Neuronal stem cell (in vitro differentiated cells): ENCODE measurements around the gene TLR1.

ENCODE experiments used
- DNase-seq: peaks from one replicate; pipeline ENCODE4 v3.0.0-alpha.2; 2013; ENCODE audit warnings: low spot score
- H2AFZ ChIP-seq: one replicate; pipeline ENCODE4 v1.6.1; 2013; ENCODE audit warnings: mild to moderate bottlenecking, low read length, inconsistent platforms
- H2AK5ac ChIP-seq: 2 replicates; pipeline ENCODE4 v1.6.1; 2013; ENCODE audit warnings: low read depth, mild to moderate bottlenecking, inconsistent platforms, low read length, moderate library complexity, mixed read lengths
- H2BK120ac ChIP-seq: 2 replicates; pipeline ENCODE4 v1.6.1; 2013; ENCODE audit warnings: low read depth, mild to moderate bottlenecking, inconsistent platforms, low read length, moderate library complexity, mixed read lengths
- H2BK12ac ChIP-seq: one replicate; pipeline ENCODE4 v1.6.1; 2013; ENCODE audit warnings: low read length, inconsistent platforms
- H2BK15ac ChIP-seq: 2 replicates; pipeline ENCODE4 v1.6.1; 2013; ENCODE audit warnings: mild to moderate bottlenecking, low read length, inconsistent platforms, mixed read lengths
- H2BK5ac ChIP-seq: one replicate; pipeline ENCODE4 v1.6.1; 2013; ENCODE audit warnings: inconsistent platforms, mild to moderate bottlenecking, low read length, moderate library complexity
- H3K14ac ChIP-seq: one replicate; pipeline ENCODE4 v1.6.1; 2013; ENCODE audit warnings: low read length, inconsistent platforms
- H3K18ac ChIP-seq: 2 replicates; pipeline ENCODE4 v1.6.1; 2013; ENCODE audit warnings: low read length, inconsistent platforms
- H3K23ac ChIP-seq: 2 replicates; pipeline ENCODE4 v1.6.1; 2013; ENCODE audit warnings: low read depth, mild to moderate bottlenecking, mixed read lengths, low read length, inconsistent platforms; ENCODE audit not compliant: poor library complexity
- H3K27ac ChIP-seq: replicated peaks from 3 replicates; pipeline ENCODE4 v1.5.1; 2013; ENCODE audit warnings: low read length, inconsistent platforms
- H3K27me3 ChIP-seq, 3 experiments: 2 replicates each; pipeline ENCODE4 v1.6.1; 2013; ENCODE audit warnings: low read length in 3 of 3, mild to moderate bottlenecking in 2 of 3, inconsistent platforms in 1 of 3, low read depth in 1 of 3, mixed read lengths in 1 of 3, moderate library complexity in 1 of 3; ENCODE audit not compliant: control insufficient read depth in 3 of 3, insufficient read depth in 3 of 3
- H3K36me3 ChIP-seq, 2 donors: replicated peaks in 1 of 2; 2 replicates each; pipeline ENCODE4 v1.6.1; 2013; ENCODE audit warnings: low read length in 2 of 2; ENCODE audit not compliant: control insufficient read depth in 2 of 2, insufficient read depth in 2 of 2
- H3K4ac ChIP-seq: 2 replicates; pipeline ENCODE4 v1.6.1; 2013; ENCODE audit warnings: inconsistent platforms, mild to moderate bottlenecking, low read length, moderate library complexity
- H3K4me1 ChIP-seq, 2 donors: 1 replicate in 1 of 2; 2 replicates in 1 of 2; pipeline ENCODE4 v1.6.1; 2013; ENCODE audit warnings: low read length in 2 of 2, low read depth in 1 of 2; ENCODE audit not compliant: control insufficient read depth in 2 of 2, insufficient read depth in 1 of 2
- H3K4me2 ChIP-seq: one replicate; pipeline ENCODE4 v1.6.1; 2013; ENCODE audit warnings: mild to moderate bottlenecking, low read length, inconsistent platforms; ENCODE audit not compliant: insufficient read depth, poor library complexity, severe bottlenecking
- H3K4me3 ChIP-seq, 2 donors: 2 replicates each; pipeline ENCODE4 v1.5.1; 2013; ENCODE audit warnings: low read length in 2 of 2, mild to moderate bottlenecking in 2 of 2, inconsistent platforms in 1 of 2, moderate library complexity in 1 of 2
- H3K79me1 ChIP-seq: one replicate; pipeline ENCODE4 v1.6.1; 2013; ENCODE audit warnings: low read depth, mild to moderate bottlenecking, inconsistent platforms, low read length, moderate library complexity
- H3K9ac ChIP-seq: one replicate; pipeline ENCODE4 v1.6.1; 2013; ENCODE audit warnings: mild to moderate bottlenecking, low read depth, low read length, inconsistent platforms; ENCODE audit not compliant: poor library complexity
- H3K9me3 ChIP-seq, 2 donors: replicated peaks in 1 of 2; 2 replicates each; pipeline versions ENCODE3 to v1.6.1; 2013; ENCODE audit warnings: low read length in 2 of 2, mild to moderate bottlenecking in 2 of 2, inconsistent platforms in 1 of 2, low read depth in 1 of 2, mixed read lengths in 1 of 2, moderate library complexity in 1 of 2; ENCODE audit not compliant: control insufficient read depth in 2 of 2, insufficient read depth in 1 of 2
- H4K8ac ChIP-seq: one replicate; pipeline ENCODE4 v1.6.1; 2013; ENCODE audit warnings: low read depth, mild to moderate bottlenecking, inconsistent platforms, low read length, moderate library complexity
- H4K91ac ChIP-seq: one replicate; pipeline ENCODE4 v1.6.1; 2013; ENCODE audit warnings: low read length, low read depth, mild to moderate bottlenecking, inconsistent platforms; ENCODE audit not compliant: poor library complexity
- WGBS, 2 donors: extraction: QIAGEN DNeasy Blood & Tissue Kit; methylation state at CpG; one replicate each; pipeline ENCODE4 v1.1.7; 2013; ENCODE audit warnings: missing lambda C conversion rate in 2 of 2, mixed read lengths in 1 of 2; ENCODE audit not compliant: insufficient read length in 2 of 2, insufficient replicate concordance in 1 of 2; ENCODE audit errors: extremely low coverage in 2 of 2; 5-methylcytosine and 5-hydroxymethylcytosine counted together

Gene TLR1

GRCh38 chr4:38821739-38822138 lies 17.1 kb upstream of the TLR1 start:
- no peak overlapping the region for H3K4ac ChIP-seq
- no peak for DNase-seq
- no CpG with 5 or more reads among the region's 3 CpGs for whole genome bisulfite sequencing, 2 donors

GRCh38 chr4:38820329-38821061 lies 15.9 kb upstream of the TLR1 start:
- Histone ChIP-seq H3K27ac (no peak overlapping the region), H3K4me1 (no peaks in the 10 kb centered on the region), H2BK15ac (no peak overlapping the region), H3K4ac (no peak overlapping the region), H3K23ac (no peak overlapping the region), H2AK5ac (no peak overlapping the region), H3K4me2 (no peak overlapping the region), H3K9me3 (no peaks in the 10 kb centered on the region), H4K91ac (no peak overlapping the region), H2BK5ac (no peak overlapping the region), H3K79me1 (no peaks in the 10 kb centered on the region), H3K36me3 (no peaks in the 10 kb centered on the region), H3K4me3 (no peak overlapping the region), H2BK12ac (no peak overlapping the region), H3K9ac (no peak overlapping the region), H3K27me3 (no peaks in the 10 kb centered on the region), H4K8ac (no peak overlapping the region), H3K18ac (no peak overlapping the region), H2BK120ac (no peak overlapping the region), H2AFZ (no peak overlapping the region), H3K14ac (no peak overlapping the region)
- DNase-seq = no peak
- WGBS, 2 donors = no CpG with 5 or more reads among the region's 4 CpGs

More at GRCh38 chr4:38821739-38822138, 17.1 kb upstream of the TLR1 start:
- no peak overlapping the region for H2BK5ac ChIP-seq
- no peak overlapping the region for H3K9ac ChIP-seq
- no peaks in the 10 kb centered on the region for H3K4me1 ChIP-seq
- H3K4me3 ChIP-seq = no peak overlapping the region
- no peaks in the 10 kb centered on the region for H3K36me3 ChIP-seq
- H3K4me2 ChIP-seq = no peak overlapping the region
- H3K23ac ChIP-seq = no peak overlapping the region
- no peak overlapping the region for H2BK15ac ChIP-seq
- H2AK5ac ChIP-seq = no peak overlapping the region
- H3K79me1 ChIP-seq = no peaks in the 10 kb centered on the region
- no peaks in the 10 kb centered on the region for H3K27me3 ChIP-seq
- no peak overlapping the region for H4K91ac ChIP-seq
- H4K8ac ChIP-seq = no peak overlapping the region
- H2AFZ ChIP-seq = no peak overlapping the region
- no peak overlapping the region for H3K27ac ChIP-seq
- no peaks in the 10 kb centered on the region for H3K9me3 ChIP-seq
- H2BK12ac ChIP-seq = no peak overlapping the region
- H3K18ac ChIP-seq = no peak overlapping the region
- no peak overlapping the region for H3K14ac ChIP-seq
- H2BK120ac ChIP-seq = no peak overlapping the region

GRCh38 chr4:38819569-38819968 lies 15.0 kb upstream of the TLR1 start:
- Histone ChIP-seq H2AK5ac (no peak overlapping the region), H3K14ac (no peak overlapping the region), H2BK5ac (no peak overlapping the region), H3K23ac (no peak overlapping the region), H3K36me3 (no peaks in the 10 kb centered on the region), H3K27me3 (no peaks in the 10 kb centered on the region), H3K9ac (no peak overlapping the region), H3K4me3 (no peak overlapping the region), H3K9me3 (peaks cover 0 to 2% of the 10 kb centered on the region in 2 donors), H3K18ac (no peak overlapping the region), H3K79me1 (no peaks in the 10 kb centered on the region), H3K4ac (no peak overlapping the region), H3K4me2 (no peak overlapping the region), H4K91ac (no peak overlapping the region), H2BK12ac (no peak overlapping the region), H2AFZ (no peak overlapping the region), H2BK15ac (no peak overlapping the region), H2BK120ac (no peak overlapping the region), H3K4me1 (no peaks in the 10 kb centered on the region), H4K8ac (no peak overlapping the region), H3K27ac (no peak overlapping the region)
- 100% methylated on average over 2 of the region's 3 CpGs; no CpG with 5 or more reads in 1 of the 2 donors for WGBS, 2 donors
- no peak for DNase-seq

- H3K27ac ChIP-seq = no peak overlapping the region
Measured at GRCh38 chr4:38818441-38818976, 13.9 kb upstream of the TLR1 start.

More at GRCh38 chr4:38818441-38818976, 13.9 kb upstream of the TLR1 start:
- Histone ChIP-seq H3K4me3 (no peak overlapping the region), H2AFZ (no peak overlapping the region), H2BK120ac (no peak overlapping the region), H3K4me2 (no peak overlapping the region), H4K91ac (no peak overlapping the region), H3K27me3 (no peaks in the 10 kb centered on the region), H3K18ac (no peak overlapping the region), H3K14ac (no peak overlapping the region), H3K79me1 (no peaks in the 10 kb centered on the region), H2BK12ac (no peak overlapping the region), H3K4ac (no peak overlapping the region), H4K8ac (no peak overlapping the region), H2BK5ac (no peak overlapping the region), H3K9ac (no peak overlapping the region), H3K23ac (no peak overlapping the region), H3K9me3 (peaks cover 0 to 2% of the 10 kb centered on the region in 2 donors), H3K4me1 (no peaks in the 10 kb centered on the region), H3K36me3 (no peaks in the 10 kb centered on the region), H2AK5ac (no peak overlapping the region), H2BK15ac (no peak overlapping the region)
- DNase-seq = no peak
- no CpG with 5 or more reads among the region's 5 CpGs for whole genome bisulfite sequencing, 2 donors
